ENCODE data around the gene LIN54.

- no peak for TF ChIP-seq USF2 (IDR thresholded peaks at IDR 0.05)
- TF ChIP-seq REST (IDR thresholded peaks at IDR 0.05): no peak
- no peak for TF ChIP-seq RAD21 (conservative IDR thresholded peaks at IDR 0.05 in 1 of 2, IDR thresholded peaks at IDR 0.05 in 1 of 2)
- TF ChIP-seq CTCF (IDR thresholded peaks at IDR 0.05): no peak
Observed at GRCh38 chr4:82969414-82969813, 41.2 kb downstream of the LIN54 start.
